NT2/D1 (cell line): ENCODE data around the gene ABI2.

Source experiments
- SUZ12 ChIP-seq: IDR thresholded peaks from 2 replicates; pipeline ENCODE4 v1.6.1; 2011; ENCODE audit not compliant: insufficient read length, insufficient read depth; ENCODE audit errors: extremely low read depth
- YY1 ChIP-seq: IDR thresholded peaks from 2 replicates; pipeline ENCODE4 v1.6.1; 2011; ENCODE audit not compliant: insufficient read length, insufficient read depth
- ZNF274 ChIP-seq: IDR thresholded peaks from 2 replicates; pipeline ENCODE4 v1.6.1; 2011; ENCODE audit warnings: mild to moderate bottlenecking, low read depth, low read length

GRCh38 chr2:203451689-203452088, 123.5 kb downstream of the ABI2 start:
- no peak for TF ChIP-seq SUZ12
- TF ChIP-seq YY1, result no peak
- TF ChIP-seq ZNF274, result no peak
